B cell (primary cell): ENCODE data around the gene PSMD10. TPM values are rescaled to one million over a fixed set of nuclear protein-coding genes. Genes with fewer than 3 reads are reported as not detected.

Experiments used
- ATAC-seq: fragments of 200-7000 bp; cut with Tn5 transposase; one replicate; pipeline ENCODE4 v1.10.0; 2021; ENCODE audit warnings: low read depth, mild to moderate bottlenecking, moderate number of reproducible peaks, moderate library complexity
- CTCF ChIA-PET: fragments of 350-600 bp; sonication (Branson Sonifier 250); formaldehyde crosslinking; loops from one replicate; lab custom pipeline; 2021; ENCODE audit warnings: antibody characterized with exemption, inconsistent platforms; lab: Charles Lee
- POLR2A ChIA-PET: fragments of 350-600 bp; sonication (Branson Sonifier 250); formaldehyde crosslinking; loops from one replicate; lab custom pipeline; 2021; ENCODE audit warnings: antibody characterized with exemption; lab: Charles Lee
- DNase-seq: peaks from one replicate; pipeline ENCODE4 v3.0.0; 2013
- H2AFZ ChIP-seq: 2 replicates; pipeline ENCODE4 v1.6.1; 2012; ENCODE audit warnings: mild to moderate bottlenecking, low read depth, low read length; ENCODE audit not compliant: insufficient read depth, poor library complexity, severe bottlenecking
- H3K27ac ChIP-seq, 2 donors: 1 replicate in 1 of 2; 2 replicates in 1 of 2; pipeline ENCODE4 v1.5.1; 2012 to 2013; ENCODE audit warnings: low read length in 2 of 2, mild to moderate bottlenecking in 2 of 2, moderate library complexity in 1 of 2
- H3K27me3 ChIP-seq, 4 experiments: fragments of 200-600 bp in 1 of 4; sonication (generic) in 1 of 4; replicated peaks in 1 of 4; 1 replicate in 2 of 4; 2 replicates in 2 of 4; pipeline versions ENCODE4 v1.6.1 to v1.7.0; 2013 to 2016; ENCODE audit warnings: low read length in 3 of 4, mild to moderate bottlenecking in 2 of 4, mixed read lengths in 1 of 4, moderate library complexity in 1 of 4; ENCODE audit not compliant: insufficient read depth in 4 of 4, control insufficient read depth in 3 of 4; ENCODE audit errors: control extremely low read depth in 1 of 4
- H3K36me3 ChIP-seq, 2 experiments: replicated peaks in 1 of 2; 1 replicate in 1 of 2; 2 replicates in 1 of 2; pipeline versions ENCODE4 v1.6.1 to v1.7.1; 2013; ENCODE audit warnings: low read length in 1 of 2; ENCODE audit not compliant: insufficient read depth in 2 of 2, control insufficient read depth in 1 of 2; ENCODE audit errors: control extremely low read depth in 1 of 2, extremely low read depth in 1 of 2
- H3K4me1 ChIP-seq, 2 donors: fragments of 200-600 bp in 1 of 2; sonication (generic) in 1 of 2; 1 replicate in 1 of 2; 2 replicates in 1 of 2; pipeline versions ENCODE4 v1.5.1 to v1.6.1; 2013 to 2017; ENCODE audit warnings: low read length in 2 of 2; ENCODE audit not compliant: control insufficient read depth in 2 of 2, insufficient read depth in 2 of 2
- H3K4me2 ChIP-seq: replicated peaks from 2 replicates; pipeline ENCODE3; 2012; ENCODE audit warnings: mild to moderate bottlenecking, low read depth, low read length; ENCODE audit not compliant: poor library complexity, severe bottlenecking
- H3K4me3 ChIP-seq, 5 experiments: fragments of 200-600 bp in 1 of 5; sonication (generic) in 1 of 5; 1 replicate in 3 of 5; 2 replicates in 2 of 5; pipeline versions ENCODE4 v1.5.1 to v1.7.0; 2011 to 2016; ENCODE audit warnings: low read length in 4 of 5, mild to moderate bottlenecking in 4 of 5, low read depth in 2 of 5, control low read depth in 1 of 5, moderate library complexity in 1 of 5; ENCODE audit not compliant: insufficient read depth in 1 of 5; ENCODE audit errors: control extremely low read depth in 1 of 5, extremely low read depth in 1 of 5
- H3K79me2 ChIP-seq: fragments of 200-600 bp; sonication (generic); one replicate; pipeline ENCODE4 v1.6.0; 2016; ENCODE audit warnings: low read length; ENCODE audit not compliant: control insufficient read depth, insufficient read depth
- H3K9ac ChIP-seq: fragments of 200-600 bp; sonication (generic); 2 replicates; pipeline ENCODE4 v1.6.1; 2017; ENCODE audit warnings: mild to moderate bottlenecking, low read length, moderate library complexity
- H3K9me3 ChIP-seq, 3 donors: one replicate each; pipeline versions ENCODE4 v1.6.1 to v1.7.1; 2013; ENCODE audit warnings: low read length in 2 of 3; ENCODE audit not compliant: control insufficient read depth in 2 of 3, insufficient read depth in 1 of 3; ENCODE audit errors: control extremely low read depth in 1 of 3
- H4K20me1 ChIP-seq: 2 replicates; pipeline ENCODE4 v1.6.0; 2012; ENCODE audit warnings: mild to moderate bottlenecking, low read length; ENCODE audit not compliant: insufficient read depth, control insufficient read depth, poor library complexity, severe bottlenecking
- H3K27ac Mint-ChIP-seq: one replicate; pipeline ENCODE4 v1.8.0; 2021; ENCODE audit warnings: mixed read lengths
- H3K27me3 Mint-ChIP-seq: one replicate; pipeline ENCODE4 v1.8.0; 2021; ENCODE audit warnings: mixed read lengths
- H3K4me1 Mint-ChIP-seq: one replicate; pipeline ENCODE4 v1.8.0; 2021; ENCODE audit warnings: mixed read lengths
- H3K4me3 Mint-ChIP-seq: one replicate; pipeline ENCODE4 v1.8.0; 2021; ENCODE audit warnings: mixed read lengths
- H3K9me3 Mint-ChIP-seq: one replicate; pipeline ENCODE4 v1.8.0; 2022; ENCODE audit warnings: mixed read lengths; ENCODE audit not compliant: insufficient read depth
- CTCF ChIP-seq: fragments of 200-600 bp; IDR thresholded peaks from one replicate; pipeline ENCODE4 v1.8.0; 2022; ENCODE audit warnings: antibody characterized with exemption, mild to moderate bottlenecking
- EZH2 ChIP-seq: IDR thresholded peaks from 2 replicates; pipeline ENCODE4 v1.6.1; 2012; ENCODE audit warnings: borderline replicate concordance, low read depth, mild to moderate bottlenecking, moderate library complexity, low read length; ENCODE audit not compliant: insufficient read depth, poor library complexity, severe bottlenecking
- WGBS: methylation state at CpG from one replicate; pipeline ENCODE4 v1.1.5; 2013; ENCODE audit warnings: missing lambda C conversion rate; ENCODE audit not compliant: insufficient coverage; 5-methylcytosine and 5-hydroxymethylcytosine counted together
- intact Hi-C: fragments of 100-400 bp; cut with micrococcal nuclease; formaldehyde crosslinking; loops from one replicate; pipeline ENCODE4 v1.10.0; 2022
- polyA plus RNA-seq: library from polyadenylated mRNA; depleted of rRNA; stranded (reverse); fragments of >200 nt; gene quantifications from 2 replicates; pipeline ENCODE4 v1.2.3, GENCODE V29; 2012
- total RNA-seq, 2 donors: library from RNA; stranded (reverse); fragments of 120-200 nt in 1 of 2; gene quantifications; 1 replicate in 1 of 2; 2 replicates in 1 of 2; pipeline versions ENCODE4 v1.2.3 to v1.2.4, GENCODE V29; 2013 to 2022

The PSMD10 gene
- total and polyA plus RNA-seq, 2 donors (not counting 1 experiment from before 2014, with no cell fraction given) = 9.6 to 22.6 TPM

- H2AFZ ChIP-seq = no peak overlapping the region
- intact Hi-C loops = loop anchor here (5.0 to 10.0 kb wide), 3 partner anchors 174 to 1586 kb away; no protein-coding TSS in a partner anchor
- no peak for DNase-seq
- ChIA-PET CTCF (interaction anchor here (0.6 to 2.2 kb wide), 7 partner anchors 8 to 414 kb away, joined by 3 to 5 read pairs (median 3); no protein-coding TSS in a partner anchor), POLR2A (no interaction called here)
- no peak overlapping the region for H3K9ac ChIP-seq
- no peak overlapping the region for H3K4me2 ChIP-seq
- H4K20me1 ChIP-seq = no peaks in the 10 kb centered on the region
- no peaks in the 10 kb centered on the region for H3K79me2 ChIP-seq
- no peaks in the 10 kb centered on the region for H3K4me1 ChIP-seq
- no peaks in the 10 kb centered on the region for H3K27me3 ChIP-seq
- no CpG with 5 or more reads among the region's 4 CpGs for WGBS
- H3K27me3 Mint-ChIP-seq = no peaks in the 10 kb centered on the region
- no peaks in the 10 kb centered on the region for H3K36me3 ChIP-seq
- no peak overlapping the region for H3K4me3 Mint-ChIP-seq
- H3K9me3 ChIP-seq = no peaks in the 10 kb centered on the region
- no peak overlapping the region for H3K4me3 ChIP-seq
- no peak for TF ChIP-seq EZH2
- no peak for TF ChIP-seq CTCF
- no peak for ATAC-seq
- no peak overlapping the region for H3K27ac Mint-ChIP-seq
- H3K9me3 Mint-ChIP-seq = no peaks in the 10 kb centered on the region
- H3K4me1 Mint-ChIP-seq = peaks cover 5% of the 10 kb centered on the region
- H3K27ac ChIP-seq = no peak overlapping the region
These were observed 20.5 kb downstream of the PSMD10 start for GRCh38 chrX:108070891-108071290.

GRCh38 chrX:108068121-108068520 lies 23.2 kb downstream of the PSMD10 start:
- Mint-ChIP-seq H3K4me3 (no peak overlapping the region), H3K27me3 (no peaks in the 10 kb centered on the region), H3K4me1 (peaks cover 5% of the 10 kb centered on the region), H3K9me3 (no peaks in the 10 kb centered on the region), H3K27ac (no peak overlapping the region)
- intact Hi-C loops = no loop called here
- H3K36me3 ChIP-seq = no peaks in the 10 kb centered on the region
- H4K20me1 ChIP-seq = no peaks in the 10 kb centered on the region
- no peaks in the 10 kb centered on the region for H3K9me3 ChIP-seq
- ChIA-PET CTCF (no interaction called here), POLR2A (interaction anchor here (1.1 kb wide), 1 partner anchor 395 kb away, joined by 3 read pairs; no protein-coding TSS in a partner anchor)
- no peaks in the 10 kb centered on the region for H3K4me1 ChIP-seq
- H3K27me3 ChIP-seq = no peaks in the 10 kb centered on the region
- 100% methylated on average over 1 of the region's 1 CpG for WGBS
- H3K9ac ChIP-seq = no peak overlapping the region
- no peak overlapping the region for H3K4me2 ChIP-seq
- no peak overlapping the region for H2AFZ ChIP-seq
- H3K79me2 ChIP-seq = no peaks in the 10 kb centered on the region
- no peak for TF ChIP-seq CTCF
- TF ChIP-seq EZH2 = no peak
- DNase-seq = no peak
- no peak for ATAC-seq
- H3K4me3 ChIP-seq = no peak overlapping the region
- H3K27ac ChIP-seq = no peak overlapping the region
